22Rv1 (cell line): ENCODE results near the gene KCNG2.

Source experiments
- H3K27ac ChIP-seq: fragments of 450-650 bp; 2 replicates; pipeline ENCODE4 v1.5.1; 2017
- ZFX ChIP-seq: fragments of 450-650 bp; IDR thresholded peaks from 2 replicates; pipeline ENCODE4 v1.6.1; 2017; ENCODE audit warnings: antibody characterized with exemption, borderline replicate concordance
- TF ChIP-seq, protein P1 (sequence below): fragments of 450-650 bp; IDR thresholded peaks from 2 replicates; pipeline ENCODE4 v1.5.1; 2017; ENCODE audit warnings: mild to moderate bottlenecking

KCNG2 gene

DNA sequence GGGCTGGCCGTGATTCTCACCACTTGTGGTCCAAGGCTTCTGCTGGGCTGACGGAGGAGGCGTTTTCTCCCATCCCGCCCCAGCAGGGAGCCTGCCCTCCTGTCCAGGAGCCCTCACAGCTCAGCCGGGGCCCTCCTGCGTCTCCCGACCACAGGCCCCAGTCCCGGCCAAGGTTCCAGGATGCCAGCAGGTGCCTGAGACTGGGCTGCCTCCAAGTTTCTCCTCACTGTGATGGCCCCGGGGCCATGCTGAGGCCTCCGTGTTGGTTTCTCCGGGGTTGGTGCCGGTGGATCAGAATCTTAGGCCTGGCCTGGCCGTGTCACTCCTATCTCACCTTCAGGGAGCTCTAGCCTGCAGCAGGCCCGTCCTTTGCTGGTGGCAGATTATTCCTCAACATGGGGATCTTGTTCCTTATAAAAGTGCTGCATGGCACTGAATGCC is 5.9 kb downstream of the KCNG2 start:
- no peak for TF ChIP-seq ZFX
- TF ChIP-seq, protein P1, sequence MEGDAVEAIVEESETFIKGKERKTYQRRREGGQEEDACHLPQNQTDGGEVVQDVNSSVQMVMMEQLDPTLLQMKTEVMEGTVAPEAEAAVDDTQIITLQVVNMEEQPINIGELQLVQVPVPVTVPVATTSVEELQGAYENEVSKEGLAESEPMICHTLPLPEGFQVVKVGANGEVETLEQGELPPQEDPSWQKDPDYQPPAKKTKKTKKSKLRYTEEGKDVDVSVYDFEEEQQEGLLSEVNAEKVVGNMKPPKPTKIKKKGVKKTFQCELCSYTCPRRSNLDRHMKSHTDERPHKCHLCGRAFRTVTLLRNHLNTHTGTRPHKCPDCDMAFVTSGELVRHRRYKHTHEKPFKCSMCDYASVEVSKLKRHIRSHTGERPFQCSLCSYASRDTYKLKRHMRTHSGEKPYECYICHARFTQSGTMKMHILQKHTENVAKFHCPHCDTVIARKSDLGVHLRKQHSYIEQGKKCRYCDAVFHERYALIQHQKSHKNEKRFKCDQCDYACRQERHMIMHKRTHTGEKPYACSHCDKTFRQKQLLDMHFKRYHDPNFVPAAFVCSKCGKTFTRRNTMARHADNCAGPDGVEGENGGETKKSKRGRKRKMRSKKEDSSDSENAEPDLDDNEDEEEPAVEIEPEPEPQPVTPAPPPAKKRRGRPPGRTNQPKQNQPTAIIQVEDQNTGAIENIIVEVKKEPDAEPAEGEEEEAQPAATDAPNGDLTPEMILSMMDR, result no peak
- H3K27ac ChIP-seq, result no peak overlapping the region

DNA sequence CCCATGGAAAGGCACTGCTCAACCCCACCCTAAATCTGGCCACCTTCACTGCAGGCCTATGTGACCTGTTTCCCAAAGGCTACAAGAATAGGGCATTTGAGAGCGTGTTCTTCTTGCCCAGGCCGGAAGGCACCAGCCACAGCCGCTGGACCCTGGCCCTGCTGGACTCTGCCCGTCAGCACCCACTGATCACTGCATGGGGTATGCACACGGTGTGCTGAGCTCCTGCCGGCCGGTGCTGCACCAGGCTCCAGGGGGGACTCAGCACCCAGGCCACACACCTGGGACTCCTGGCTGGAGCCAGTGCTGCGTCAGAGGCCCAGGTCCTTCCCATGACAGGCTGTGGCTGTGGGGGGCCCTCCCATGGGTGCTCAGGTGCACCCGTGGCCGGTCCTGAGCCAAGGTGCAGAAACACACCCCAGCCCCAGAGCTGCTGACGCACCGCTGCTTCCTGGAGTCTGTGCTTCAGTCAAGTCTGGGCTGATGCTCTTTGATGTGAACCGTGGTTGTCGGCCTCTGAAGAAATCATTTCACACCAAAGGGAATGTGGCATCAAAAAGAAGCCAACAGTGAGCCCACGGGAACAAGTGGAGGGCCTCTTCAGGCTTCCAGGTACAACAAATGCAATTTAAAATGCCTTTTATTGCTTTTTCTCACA is 6.5 kb downstream of the KCNG2 start:
- TF ChIP-seq, protein P1, result no peak
- TF ChIP-seq ZFX, result no peak
- H3K27ac ChIP-seq, result no peak overlapping the region

DNA sequence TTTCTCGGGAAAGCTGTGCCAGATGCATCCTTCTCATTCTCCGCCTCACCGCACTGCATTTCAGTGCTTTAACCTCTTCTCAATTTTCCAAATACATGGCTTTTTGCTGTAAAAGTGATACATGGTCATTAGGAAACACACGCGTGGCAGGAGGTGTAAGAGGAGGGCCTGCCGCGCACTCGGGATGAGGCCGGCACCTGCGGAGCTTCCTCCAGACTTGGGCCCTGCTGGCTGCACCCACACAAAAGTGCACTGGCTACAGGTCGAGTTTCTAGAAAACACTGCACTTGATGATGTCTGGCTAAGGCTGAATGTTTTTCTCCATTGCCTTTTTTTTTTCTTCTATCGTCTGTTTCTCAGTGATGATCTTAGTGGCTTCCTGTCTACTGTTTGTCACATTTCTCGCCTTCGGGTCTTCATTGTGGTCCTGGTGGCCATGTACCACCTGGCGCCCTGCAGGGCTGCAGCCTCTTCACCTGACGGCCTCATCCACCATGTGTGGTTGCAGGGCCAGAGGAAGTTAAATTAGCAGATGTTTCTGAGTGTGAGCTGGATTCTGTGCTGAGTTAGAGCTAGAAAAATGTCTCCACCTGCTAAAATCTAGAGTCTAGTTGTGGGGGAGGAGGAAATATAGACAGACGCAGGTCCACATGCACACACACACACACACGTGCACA is 7.6 kb downstream of the KCNG2 start:
- TF ChIP-seq, protein P1, result no peak
- no peak for TF ChIP-seq ZFX
- no peak overlapping the region for H3K27ac ChIP-seq

DNA sequence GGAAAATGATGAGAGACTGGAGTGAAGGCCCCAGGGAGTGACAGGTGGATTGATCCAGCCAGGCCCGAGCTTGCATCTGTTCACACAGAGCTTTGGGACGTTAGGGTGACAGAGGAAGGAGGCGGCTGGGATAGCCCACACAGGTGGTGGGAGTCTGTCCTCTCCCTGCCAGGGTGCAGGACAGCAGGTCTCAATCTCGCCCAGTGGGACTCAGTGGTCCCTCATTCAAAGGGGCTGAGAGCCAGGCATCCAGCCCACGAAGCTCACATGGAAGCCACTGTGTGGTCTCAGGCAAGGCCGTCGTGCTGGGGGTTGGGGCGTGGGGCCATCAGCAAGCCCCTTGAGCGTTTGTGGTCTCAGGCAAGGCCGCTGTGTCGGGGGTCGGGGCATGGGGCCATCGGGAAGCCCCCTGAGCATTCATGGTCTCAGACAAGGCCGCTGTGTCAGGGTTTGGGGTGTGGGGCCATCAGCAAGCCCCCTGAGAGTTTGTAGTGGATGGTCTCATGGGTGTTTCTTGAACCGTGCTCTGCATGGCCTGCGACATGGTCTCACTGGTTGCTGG is 8.3 kb downstream of the KCNG2 start:
- H3K27ac ChIP-seq, result no peak overlapping the region
- TF ChIP-seq ZFX, result no peak
- TF ChIP-seq, protein P1, result no peak

DNA sequence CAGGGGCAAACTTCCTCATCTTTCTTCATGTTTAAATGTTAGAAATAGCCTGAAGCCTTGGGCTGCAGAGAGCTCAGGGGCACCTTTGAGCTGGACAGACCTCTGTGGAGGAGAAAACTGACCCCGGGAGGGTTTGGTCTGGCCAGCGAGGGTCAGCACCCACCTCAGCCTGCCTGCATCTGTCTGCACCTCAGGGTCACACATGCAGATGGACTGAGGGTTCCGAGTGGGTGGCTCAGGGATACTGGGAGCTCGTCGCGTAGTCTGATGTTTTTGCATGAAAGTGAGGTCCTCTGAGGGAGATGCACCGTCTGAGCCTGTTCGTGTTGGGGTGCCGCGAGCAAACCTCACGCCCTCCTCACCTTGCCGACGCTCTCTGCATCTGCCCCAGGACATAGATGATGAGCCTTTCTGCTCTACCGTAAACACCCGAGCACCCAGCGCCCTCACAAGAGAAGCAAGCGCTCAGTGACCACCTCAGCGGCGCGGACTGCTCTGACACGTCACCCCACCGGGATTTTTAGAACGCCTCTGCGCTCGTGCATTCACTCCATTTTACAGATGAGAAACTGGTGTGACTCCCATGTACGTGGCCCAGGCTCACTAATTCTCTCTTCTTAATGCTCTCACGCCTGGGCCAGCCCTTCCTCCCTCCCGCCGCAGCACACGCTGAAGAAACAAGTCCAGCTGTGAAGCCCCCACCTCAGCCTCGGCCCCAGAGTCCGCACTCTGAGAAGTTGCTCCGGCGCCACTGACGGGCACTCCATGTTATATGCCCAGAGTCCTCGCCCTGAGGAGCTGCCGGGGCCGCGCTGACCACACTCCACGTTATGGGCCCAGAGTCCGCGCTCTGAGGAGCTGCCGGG is 9.5 kb downstream of the KCNG2 start:
- TF ChIP-seq, protein P1, result no peak
- TF ChIP-seq ZFX, result no peak
- H3K27ac ChIP-seq, result no peak overlapping the region

DNA sequence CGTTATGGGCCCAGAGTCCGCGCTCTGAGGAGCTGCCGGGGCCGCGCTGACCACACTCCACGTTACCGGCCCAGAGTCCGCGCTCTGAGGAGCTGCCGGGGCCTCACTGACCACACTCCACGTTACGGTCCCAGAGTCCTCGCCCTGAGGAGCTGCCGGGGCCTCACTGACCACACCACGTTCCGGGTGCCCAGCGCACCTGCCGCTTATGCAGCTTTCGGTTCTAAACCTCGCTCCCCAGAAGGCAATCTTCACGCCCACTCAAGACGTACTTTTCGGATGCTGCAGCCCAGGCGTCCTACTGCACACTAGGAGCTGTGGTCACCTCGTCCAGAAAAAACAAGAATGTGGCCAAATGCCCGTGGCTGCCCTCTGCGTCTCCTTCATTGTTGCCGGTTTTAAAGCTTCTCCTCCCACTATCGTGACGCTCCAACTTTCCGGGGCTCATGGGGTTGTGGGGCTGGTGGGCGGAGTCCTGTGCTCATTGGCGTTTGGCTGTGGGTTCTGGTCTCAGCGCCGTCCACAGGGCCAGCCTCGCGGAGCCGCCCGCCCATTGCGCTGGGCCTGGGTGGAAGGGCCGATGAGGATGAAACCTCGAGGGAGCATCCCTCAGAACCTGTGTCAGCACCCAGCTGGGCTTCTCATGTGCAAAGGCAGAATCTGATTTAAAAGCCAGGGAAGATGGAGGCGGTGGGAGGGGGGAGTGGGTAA is 11.9 kb downstream of the KCNG2 start:
- H3K27ac ChIP-seq, result no peak overlapping the region

More for the DNA sequence above, 11.9 kb downstream of the KCNG2 start:
- TF ChIP-seq, protein P1, result no peak
- no peak for TF ChIP-seq ZFX
